Activated CD4-positive, alpha-beta T cell treated with anti-CD3 and anti-CD28 coated beads, Interleukin-2, Interleukin-4, amounts not matched to agents 100 ng/mL and 50 ng/mL, durations not matched to agents 16 hours and 8 hours (primary cell): Measurements from ENCODE around the gene TWIST2.

Experiments used
- DNase-seq: peaks from one replicate; pipeline ENCODE4 v3.0.0-alpha.2; 2020; ENCODE audit warnings: low spot score

The TWIST2 gene

DNA sequence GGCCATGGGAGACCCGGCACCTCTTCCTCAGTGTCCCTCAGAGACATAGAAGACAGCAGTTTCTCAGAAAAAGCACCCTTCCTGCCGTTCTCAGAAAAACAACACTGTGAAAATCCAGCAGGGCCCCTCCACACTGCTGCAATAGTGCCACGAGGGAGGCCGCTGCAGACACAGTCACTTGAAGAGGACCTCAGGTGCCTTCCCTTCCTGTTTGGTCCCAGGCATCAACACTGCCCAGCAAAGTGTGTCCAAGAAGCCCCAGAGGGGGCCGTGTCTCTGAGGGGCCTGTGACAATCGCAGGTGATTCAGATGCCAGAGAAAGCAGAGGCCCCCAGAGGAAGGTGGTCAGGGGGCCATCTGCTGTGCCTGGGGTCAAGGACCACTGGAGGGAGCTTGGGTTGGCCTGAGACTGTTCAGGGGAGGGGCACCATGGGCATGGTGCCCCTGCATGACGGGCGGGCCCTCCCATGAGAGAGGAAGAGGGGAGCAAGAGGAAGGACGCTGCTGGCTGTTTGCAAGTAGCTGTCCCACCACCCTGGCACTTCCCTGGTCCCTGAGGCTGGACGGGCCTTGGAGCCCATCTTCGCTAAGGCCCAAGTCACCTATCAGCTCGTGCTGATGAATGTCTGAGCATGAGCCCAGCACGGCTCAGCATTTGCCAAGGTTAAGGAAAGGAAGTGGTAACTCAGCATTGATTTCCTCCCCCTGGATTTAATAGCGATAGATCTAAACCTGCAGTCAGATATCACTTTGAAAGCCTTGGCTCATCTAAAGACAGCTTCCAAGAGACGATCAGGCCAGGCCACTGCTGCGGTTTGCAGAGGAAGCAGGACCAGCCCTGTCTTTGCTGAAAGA lies 9.1 kb downstream of the TWIST2 start:
- no peak for DNase-seq

DNA sequence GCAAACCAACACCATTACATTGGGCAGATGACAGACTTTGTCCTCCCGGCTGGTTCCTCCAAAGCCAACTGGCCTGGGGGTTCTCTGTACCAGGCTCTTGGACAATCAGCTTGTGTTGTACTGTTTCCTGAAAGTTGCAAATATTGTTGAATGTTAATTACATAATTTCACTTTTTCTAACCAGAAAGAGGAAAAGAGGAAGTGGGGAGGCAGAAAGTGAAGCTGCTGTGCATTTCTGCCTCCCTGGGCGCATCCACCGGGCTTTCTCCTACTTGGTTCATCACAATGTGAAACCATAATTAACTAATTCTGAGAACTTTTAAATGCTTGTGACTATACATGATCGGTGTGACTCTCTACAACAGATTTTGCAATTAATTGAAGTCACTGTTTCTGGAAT lies 10.1 kb downstream of the TWIST2 start:
- no peak for DNase-seq

DNA sequence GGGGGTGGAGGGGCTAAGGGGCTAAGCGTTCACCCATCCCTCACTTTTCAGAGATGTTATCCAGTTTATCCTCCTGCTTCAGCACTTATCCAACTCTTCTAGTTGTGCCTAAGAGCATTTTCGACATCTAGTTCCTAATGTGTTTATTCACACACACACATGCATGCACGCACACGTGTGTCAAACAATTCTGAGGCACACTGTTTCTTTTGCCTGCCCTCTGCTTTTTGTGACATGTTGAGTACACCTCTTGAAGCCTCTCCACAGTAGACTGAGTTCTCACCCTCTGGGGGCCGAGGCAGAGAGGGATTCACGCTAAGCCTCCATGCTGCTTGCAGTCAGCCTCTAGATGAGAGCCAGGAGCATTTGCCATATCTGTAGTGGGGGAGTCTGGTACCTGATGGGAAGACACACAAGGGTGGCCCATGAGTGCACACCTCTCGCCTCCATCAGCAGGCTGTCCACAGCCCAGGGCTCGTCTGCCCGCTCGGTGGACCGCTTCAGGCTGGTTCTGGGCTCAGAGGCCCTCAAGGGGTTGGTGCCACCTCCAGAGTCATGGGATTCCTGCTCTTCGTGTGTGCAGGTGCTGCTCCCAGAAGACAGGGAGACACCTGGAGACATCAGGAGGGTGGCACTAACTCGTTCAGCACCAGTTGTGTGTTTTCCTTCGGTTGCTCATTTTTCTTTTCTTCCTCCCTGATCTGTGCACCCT lies 11.9 kb downstream of the TWIST2 start:
- DNase-seq, result no peak

DNA sequence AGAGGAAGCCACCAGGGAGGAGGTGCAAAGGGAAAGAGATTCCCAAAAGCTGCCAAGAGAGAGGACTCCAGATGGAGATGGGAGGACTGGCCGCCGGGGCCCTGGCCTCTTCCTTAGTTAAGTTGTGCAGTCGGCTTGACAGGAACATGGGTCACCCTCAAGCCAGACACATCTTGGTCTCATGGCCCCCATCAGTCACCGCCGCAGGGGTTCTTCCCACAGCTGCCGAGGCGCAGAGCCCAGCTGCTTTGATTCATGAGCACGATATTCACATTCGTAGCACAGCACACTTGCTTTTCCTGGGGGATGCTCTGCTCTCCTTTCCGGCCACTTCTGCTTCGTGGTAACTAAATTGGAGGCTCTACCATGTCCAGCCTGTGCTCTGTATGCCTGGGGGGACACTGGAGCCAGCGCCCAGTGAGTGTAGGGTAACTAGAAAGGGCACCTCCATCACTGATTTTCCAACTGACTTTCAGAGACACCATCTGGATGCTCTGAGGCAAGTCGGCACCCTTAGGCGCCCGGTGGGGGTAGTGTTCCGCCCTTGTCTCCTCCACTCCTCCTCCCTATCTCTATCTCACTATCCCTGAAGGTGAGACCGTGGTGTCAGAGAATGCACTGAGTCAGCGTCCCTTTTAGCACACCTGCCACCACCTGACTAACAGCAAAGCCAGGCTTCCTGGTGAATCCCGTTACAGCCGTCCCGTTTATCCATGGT lies 13.3 kb downstream of the TWIST2 start:
- no peak for DNase-seq

DNA sequence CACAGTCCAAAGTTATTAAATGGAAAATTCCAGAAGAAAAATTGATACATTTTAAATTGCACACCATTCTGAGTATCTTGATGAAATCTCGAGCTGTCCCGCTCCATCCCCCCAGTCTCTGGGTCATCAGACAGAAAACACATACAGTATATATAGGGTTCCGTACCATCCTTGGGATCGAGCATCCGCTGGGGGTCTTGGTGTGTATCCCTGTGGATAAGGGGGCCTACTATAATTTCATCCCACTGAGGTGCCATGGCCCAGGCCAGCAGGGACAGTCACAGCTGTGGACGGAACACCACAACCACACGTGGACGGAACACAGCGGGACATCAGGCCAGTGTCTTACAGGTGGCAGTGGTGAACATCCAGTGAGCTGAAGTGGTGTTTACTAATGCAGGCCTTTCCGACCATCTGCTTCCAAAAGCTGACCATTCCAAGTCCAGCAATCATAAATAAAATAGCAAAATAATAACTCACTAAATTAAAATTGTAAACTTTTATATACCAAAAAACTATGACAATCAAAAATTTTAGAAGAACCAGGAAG lies 14.0 kb downstream of the TWIST2 start:
- no peak for DNase-seq

DNA sequence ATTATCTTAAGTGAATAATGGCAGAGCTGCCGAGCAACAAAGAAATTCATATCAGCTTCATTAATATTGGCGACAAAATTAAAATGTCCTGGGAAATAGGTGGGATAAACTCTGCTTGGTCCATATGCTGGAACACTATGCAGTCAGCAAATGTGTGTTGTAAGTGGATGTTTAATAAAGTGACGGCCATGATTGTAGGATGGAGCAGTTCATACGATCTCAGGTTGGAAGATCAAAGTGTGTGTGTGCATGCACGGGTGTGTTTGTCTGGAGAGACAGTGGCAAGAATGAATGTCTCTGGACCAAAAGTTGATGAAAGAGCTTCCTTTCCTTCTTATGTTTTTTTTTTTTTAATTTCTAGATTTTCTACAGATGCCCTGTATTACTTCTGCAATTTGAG lies 14.8 kb downstream of the TWIST2 start:
- no peak for DNase-seq

DNA sequence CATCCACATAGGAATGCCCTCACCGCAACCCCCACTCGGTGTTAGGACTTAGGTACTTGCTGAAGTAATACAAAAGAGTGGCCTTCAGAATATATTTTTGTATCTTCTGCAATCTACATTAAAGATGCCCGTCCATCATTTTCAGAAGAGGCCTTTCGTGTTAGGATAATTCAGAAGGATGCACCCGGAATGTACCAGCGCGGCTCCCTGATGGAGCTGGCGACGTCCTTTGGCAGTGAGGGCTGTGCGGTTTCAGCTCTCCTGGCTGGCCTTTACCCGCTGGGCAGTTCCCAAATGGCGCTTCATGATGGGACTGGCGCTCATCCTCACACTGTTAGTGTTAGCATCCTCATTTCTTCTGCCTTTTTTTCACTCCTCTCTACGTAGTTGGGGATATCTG lies 15.3 kb downstream of the TWIST2 start:
- no peak for DNase-seq

DNA sequence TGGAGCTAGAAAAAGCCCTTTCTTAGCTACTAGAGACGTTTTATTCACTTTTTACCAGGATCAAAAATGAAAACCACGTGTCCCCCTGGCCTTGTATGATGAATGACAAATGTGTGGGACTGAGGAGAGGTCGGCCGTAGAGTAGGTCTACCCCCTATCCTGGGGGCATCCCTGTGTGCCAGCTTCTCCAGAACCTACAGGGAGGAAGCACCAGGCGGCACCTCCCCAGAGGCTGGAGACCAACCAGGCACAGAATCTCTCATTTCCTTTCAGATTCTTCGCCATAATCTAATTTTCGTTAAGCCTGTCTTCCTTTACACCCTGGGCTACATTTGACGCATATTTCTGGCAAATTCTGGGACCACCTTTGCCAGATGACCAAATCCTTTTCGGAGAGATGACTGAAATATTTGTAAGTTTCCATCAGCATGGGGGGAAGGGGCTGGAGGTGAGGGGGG lies 15.9 kb downstream of the TWIST2 start:
- DNase-seq, result no peak

GRCh38 chr2:238864207-238865014 lies 16.5 kb downstream of the TWIST2 start:
- peak; percentile 47 for DNase-seq

- no peak for DNase-seq
Observed at GRCh38 chr2:238865015-238865719, 17.3 kb downstream of the TWIST2 start.

DNA sequence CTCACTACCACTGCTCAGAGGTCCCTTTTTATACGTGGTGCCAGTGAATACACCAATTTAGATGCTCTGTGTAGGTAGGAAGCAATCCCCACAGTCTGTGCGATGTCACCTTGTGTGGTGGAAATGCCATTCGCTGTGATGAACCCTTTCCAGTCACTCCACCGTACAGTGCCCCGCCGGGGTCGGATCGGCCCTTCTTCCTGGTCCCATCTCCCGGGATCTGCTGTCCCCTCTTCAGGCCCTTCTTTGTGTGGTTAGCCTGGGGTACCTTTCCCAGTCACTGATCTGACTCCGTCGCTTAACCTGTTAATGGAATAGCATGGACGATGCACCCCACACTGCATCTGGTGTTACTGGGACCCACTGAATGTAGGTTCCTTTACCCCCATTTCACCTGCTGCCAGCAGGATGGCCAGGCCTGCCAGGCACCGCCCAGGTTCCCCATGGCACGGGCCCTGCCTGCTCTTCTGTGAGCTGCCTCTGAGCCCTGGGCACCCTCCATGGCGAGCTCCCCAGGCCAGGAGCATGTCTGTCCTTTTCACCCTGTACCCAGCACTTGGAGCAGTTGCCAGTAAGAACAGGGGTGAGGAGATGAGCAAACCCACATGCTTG lies 18.0 kb downstream of the TWIST2 start:
- DNase-seq, result no peak

- no peak for DNase-seq
Observed at GRCh38 chr2:238866656-238867277, 18.9 kb downstream of the TWIST2 start.

- no peak for DNase-seq
Observed at GRCh38 chr2:238868067-238868524, 20.2 kb downstream of the TWIST2 start.

- no peak for DNase-seq
Observed at GRCh38 chr2:238868616-238869292, 20.9 kb downstream of the TWIST2 start.

GRCh38 chr2:238869293-238870124 lies 21.6 kb downstream of the TWIST2 start:
- DNase-seq, result no peak

- DNase-seq, result no peak
Observed at GRCh38 chr2:238870261-238870660, 22.4 kb downstream of the TWIST2 start.

GRCh38 chr2:238872026-238872425 lies 24.1 kb downstream of the TWIST2 start:
- DNase-seq, result no peak

DNA sequence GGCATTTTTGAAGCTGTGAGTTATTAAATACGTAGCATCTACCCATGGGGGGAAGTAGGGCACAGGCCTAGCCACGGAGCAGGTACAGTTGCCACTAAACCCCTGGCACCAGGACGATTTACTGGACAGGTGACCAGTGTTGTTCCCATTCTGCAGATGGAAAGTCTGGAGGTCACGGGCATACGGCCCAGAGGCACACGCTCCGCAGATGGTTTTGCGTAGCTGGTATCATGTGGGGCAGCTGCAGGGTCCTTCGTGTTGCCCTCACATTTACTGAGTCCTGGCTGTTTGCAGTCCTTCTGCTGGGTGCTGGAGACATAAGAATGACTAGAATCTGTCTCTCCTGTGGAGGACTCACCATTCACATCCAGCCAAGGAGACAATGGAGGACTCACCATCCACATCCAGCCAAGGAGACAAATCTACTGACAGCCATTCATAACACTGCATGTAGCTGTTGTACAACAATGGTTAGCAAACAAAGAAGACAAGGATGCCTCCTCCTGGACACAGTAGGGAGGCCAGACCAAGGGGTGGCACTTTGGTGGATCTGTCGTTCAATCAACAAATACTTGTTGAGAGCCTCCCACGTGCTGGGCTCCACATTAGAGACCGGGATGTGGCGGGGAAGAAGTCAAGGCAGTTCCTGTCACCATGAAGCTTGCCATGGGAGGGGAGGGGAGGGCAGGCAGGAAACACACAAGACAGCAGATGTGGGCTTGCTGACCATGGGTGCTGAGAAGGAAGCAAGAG lies 24.9 kb downstream of the TWIST2 start:
- DNase-seq, result no peak
